Islet precursor cell (in vitro differentiated cells): ENCODE data around the gene SH3GL1.

Experiments used
- DNase-seq: peaks from one replicate; pipeline ENCODE4 v3.0.0-alpha.2; 2018

Gene SH3GL1

DNA sequence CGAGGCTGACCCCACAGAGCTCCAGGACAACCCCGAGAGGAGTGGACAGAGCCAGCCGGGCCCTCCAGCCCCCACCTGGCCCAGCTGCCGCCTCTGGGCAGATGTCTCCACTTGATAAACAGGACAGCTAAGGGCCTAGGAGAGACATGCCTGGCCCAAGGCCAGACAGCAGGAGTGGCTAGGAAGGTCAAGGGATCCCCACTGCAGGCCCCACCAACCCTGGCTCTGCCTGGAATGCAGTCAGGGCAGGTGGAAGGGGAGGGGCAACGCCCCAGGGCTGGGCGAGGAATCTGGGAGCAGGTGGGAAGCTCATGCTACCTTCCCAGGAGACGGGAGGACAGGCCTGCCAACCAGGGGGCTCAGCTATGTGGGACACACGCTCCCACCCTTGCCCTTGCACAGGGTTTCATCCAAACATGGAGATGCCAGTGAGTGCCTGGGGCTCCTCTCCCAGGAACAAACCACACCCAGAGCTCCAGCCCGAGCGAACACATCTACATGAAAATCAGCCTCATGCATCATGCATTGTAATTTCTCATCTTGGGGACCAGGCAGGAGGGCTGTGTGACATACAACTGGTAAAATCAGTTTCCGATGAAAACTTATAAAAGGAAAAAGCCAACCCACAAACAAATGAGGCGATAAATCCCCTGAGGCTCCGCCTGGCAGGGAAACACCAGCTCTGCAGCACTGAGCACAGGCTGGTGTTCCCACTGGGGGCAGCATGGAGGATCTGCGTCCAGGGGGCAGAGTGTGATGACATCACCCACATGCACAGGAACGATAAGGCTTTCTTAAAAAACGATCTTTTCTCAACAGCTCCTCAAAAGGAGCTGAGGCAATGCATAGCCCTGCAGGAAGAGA lies 25.0 kb downstream of the SH3GL1 start:
- DNase-seq: peak; percentile 99

GRCh38 chr19:4374498-4375163 lies 25.7 kb downstream of the SH3GL1 start:
- DNase-seq: peak; percentile 94

GRCh38 chr19:4373601-4374497 lies 26.5 kb downstream of the SH3GL1 start:
- DNase-seq: no peak

GRCh38 chr19:4373013-4373367 lies 27.4 kb downstream of the SH3GL1 start:
- no peak for DNase-seq

GRCh38 chr19:4372165-4373012 lies 28.0 kb downstream of the SH3GL1 start:
- no peak for DNase-seq

- no peak for DNase-seq
Measured at GRCh38 chr19:4371247-4372164, 28.8 kb downstream of the SH3GL1 start.

GRCh38 chr19:4370418-4371041 lies 29.8 kb downstream of the SH3GL1 start:
- no peak for DNase-seq

GRCh38 chr19:4369888-4370260 lies 30.5 kb downstream of the SH3GL1 start:
- peak; percentile 82 for DNase-seq

GRCh38 chr19:4369109-4369887 lies 31.0 kb downstream of the SH3GL1 start:
- DNase-seq: peak; percentile 47

DNA sequence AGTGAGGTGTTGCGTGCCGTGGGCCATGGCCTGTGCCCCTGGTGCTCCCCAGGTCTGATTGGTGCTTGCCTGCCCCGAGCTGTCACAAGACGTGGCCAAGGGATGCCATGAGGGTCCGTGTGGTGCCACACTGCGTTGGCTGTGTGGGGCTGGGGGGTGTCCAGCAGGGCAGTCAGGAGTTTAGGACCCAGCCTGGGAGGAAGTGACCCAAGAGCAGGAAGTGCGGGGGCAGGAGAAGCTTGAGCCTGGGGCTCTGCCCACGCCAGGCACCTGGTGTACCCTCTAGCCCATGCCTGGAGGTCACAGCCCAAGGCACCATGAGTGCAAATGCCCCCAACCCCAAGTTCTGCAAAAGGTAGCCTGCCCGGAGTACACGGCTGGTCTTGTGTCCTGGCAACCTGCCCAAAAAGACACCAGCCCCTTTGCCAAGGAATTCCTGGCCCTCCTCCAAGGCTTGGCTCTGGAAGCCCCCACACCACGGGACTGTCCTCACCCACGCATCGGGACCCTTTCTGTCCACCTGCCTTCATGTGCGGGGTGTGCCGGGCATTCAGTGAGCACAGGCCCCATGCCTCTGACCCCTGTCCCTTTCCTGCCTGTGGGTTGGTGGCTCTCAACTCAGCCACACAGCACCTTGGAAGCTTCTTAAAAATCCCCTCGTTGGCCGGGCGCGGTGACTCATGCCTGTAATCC lies 32.1 kb downstream of the SH3GL1 start:
- peak; percentile 49 for DNase-seq

GRCh38 chr19:4367781-4368127 lies 32.6 kb downstream of the SH3GL1 start:
- DNase-seq: no peak

DNA sequence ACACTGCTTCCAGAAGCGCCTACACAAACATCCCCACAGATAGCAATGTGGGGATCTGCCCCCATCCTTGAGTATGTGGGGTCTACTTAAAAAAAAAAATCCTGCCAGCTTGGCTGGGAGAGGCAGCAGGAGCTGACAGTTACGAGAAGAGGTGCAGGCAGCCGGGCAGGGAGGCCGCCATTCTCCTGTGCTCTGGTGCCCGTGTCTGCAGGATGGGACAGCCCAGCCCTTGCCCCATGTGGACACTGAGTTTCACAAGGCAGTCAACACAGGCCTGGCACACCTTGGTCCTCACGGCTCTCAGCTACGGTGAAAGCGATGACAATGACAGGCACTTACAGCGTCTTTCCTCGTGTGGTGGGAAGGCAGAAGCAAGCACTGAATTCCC lies 33.0 kb downstream of the SH3GL1 start:
- DNase-seq: no peak

- no peak for DNase-seq
Measured at GRCh38 chr19:4366666-4367335, 33.5 kb downstream of the SH3GL1 start.

DNA sequence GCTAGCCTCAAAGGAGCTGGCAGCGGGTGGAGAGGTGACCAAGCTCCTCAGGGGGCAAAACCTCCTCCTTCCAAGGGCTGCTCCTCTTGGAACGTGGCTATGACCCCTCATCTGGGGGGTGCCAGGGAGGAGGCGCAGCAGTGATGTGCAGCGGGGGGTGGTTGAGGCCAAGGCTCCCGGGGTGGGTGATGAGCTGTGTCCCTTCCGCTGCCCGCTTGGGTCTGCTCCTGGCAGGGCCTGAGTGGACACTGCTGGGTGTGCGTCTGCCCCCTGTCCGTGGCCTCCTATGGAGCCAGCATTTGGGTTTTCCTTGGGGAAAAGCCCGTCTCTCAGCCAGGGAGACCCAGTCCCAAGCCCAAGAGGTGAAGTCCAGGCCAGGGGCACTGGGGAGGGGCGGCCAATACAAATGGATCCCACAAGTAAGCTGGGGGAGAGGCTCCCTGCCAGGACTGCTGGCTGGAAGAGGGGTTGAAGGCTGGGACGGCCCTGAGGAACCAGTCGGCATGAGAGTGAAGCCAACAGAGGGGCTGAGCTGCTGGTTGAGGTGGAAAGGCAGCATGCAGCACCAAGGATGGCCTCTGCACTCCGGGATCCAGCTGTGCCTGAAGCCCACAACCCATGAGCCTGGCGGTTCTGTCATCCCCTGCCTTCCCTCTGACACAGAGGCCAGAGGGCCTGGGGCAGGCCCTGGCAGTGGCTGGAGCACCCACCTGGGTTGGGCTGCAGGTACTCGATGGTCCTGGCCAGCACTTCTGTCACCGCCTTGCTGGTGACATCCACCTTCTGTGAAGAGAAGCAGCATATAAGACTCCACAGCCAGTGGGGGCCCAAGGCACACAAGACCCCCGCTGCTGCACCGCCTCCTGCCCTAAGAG lies 34.3 kb downstream of the SH3GL1 start:
- no peak for DNase-seq

- DNase-seq: no peak
Measured at GRCh38 chr19:4365341-4365740, 35.0 kb downstream of the SH3GL1 start.

GRCh38 chr19:4363571-4364304 lies 36.6 kb downstream of the SH3GL1 start:
- DNase-seq: peak; percentile 54
